Activated CD4-positive, alpha-beta T cell treated with anti-CD3 and anti-CD28 coated beads, Interleukin-2, amount 10 ng/mL, durations not matched to agents 24 days and 14 days (primary cell): Measurements from ENCODE around the gene NCKIPSD. TPM values are rescaled to one million over a fixed set of nuclear protein-coding genes. Genes with fewer than 3 reads are reported as not detected.

Source experiments
- DNase-seq: peaks from one replicate; pipeline ENCODE4 v3.0.0; 2022
- H3K27ac Mint-ChIP-seq: one replicate; pipeline ENCODE4 v1.8.0; 2022; ENCODE audit warnings: mild to moderate bottlenecking, mixed read lengths
- H3K27me3 Mint-ChIP-seq: one replicate; pipeline ENCODE4 v1.8.0; 2022; ENCODE audit warnings: mixed read lengths
- H3K36me3 Mint-ChIP-seq: one replicate; pipeline ENCODE4 v1.8.0; 2022; ENCODE audit warnings: low read depth, mild to moderate bottlenecking, mixed read lengths
- H3K4me1 Mint-ChIP-seq: one replicate; pipeline ENCODE4 v1.8.0; 2021; ENCODE audit warnings: mixed read lengths
- H3K4me3 Mint-ChIP-seq: one replicate; pipeline ENCODE4 v1.8.0; 2022; ENCODE audit warnings: mild to moderate bottlenecking, moderate library complexity, mixed read lengths
- H3K9me3 Mint-ChIP-seq: one replicate; pipeline ENCODE4 v1.8.0; 2021; ENCODE audit warnings: mixed read lengths
- intact Hi-C: fragments of 100-400 bp; cut with micrococcal nuclease; formaldehyde crosslinking; loops from one replicate; pipeline ENCODE4 v1.15.1; 2023
- total RNA-seq: library from RNA; stranded (reverse); gene quantifications from 2 replicates; pipeline ENCODE4 v1.2.3, GENCODE V29; 2022

The NCKIPSD gene
- total RNA-seq, 1 donor from 2014 or later, result 53.1 TPM

- Mint-ChIP-seq H3K4me1 (peaks cover 18% of the 10 kb centered on the region), H3K27me3 (no peaks in the 10 kb centered on the region), H3K4me3 (peak overlapping the region; percentile 43), H3K27ac (peak overlapping the region; percentile 7), H3K9me3 (no peaks in the 10 kb centered on the region), H3K36me3 (peaks cover 4% of the 10 kb centered on the region)
- intact Hi-C loops, result loop anchor here (10.0 kb wide), 1 partner anchor 333 kb away; the partner anchor contains the start of gene NME6
- no peak for DNase-seq
Observed at GRCh38 chr3:48637305-48637704, 48.4 kb downstream of the NCKIPSD start.

DNA sequence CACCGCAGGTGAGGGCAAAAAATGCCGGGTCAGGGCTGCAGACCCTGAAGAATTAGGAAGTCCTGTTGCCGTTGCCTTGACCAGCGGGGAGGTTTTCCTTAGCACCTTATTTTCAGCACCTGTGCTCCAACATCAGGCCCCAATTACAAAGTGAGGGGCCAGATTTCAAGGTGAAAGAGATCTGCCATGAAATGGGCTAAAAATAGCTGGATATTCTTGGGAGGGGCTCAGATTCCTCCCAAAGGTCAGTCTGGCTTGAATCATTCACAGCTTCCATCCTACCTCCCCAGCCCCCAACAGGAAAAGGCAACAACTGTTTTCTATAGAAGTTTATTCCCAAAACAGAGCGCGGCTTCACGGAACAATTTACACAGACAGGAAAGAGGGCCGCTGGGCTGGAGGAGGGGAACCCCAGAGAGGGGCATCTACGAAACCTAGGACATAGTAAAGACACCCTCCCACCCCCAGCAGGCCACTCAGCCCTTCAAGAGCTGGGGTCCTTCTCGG is 49.5 kb downstream of the NCKIPSD start:
- Mint-ChIP-seq H3K27me3 (no peaks in the 10 kb centered on the region), H3K9me3 (no peaks in the 10 kb centered on the region), H3K4me1 (peaks cover 19% of the 10 kb centered on the region), H3K4me3 (peak overlapping the region; percentile 93), H3K36me3 (peaks cover 9% of the 10 kb centered on the region), H3K27ac (peak overlapping the region; percentile 91)
- intact Hi-C loops, result loop anchor here (10.0 kb wide), 1 partner anchor 331 kb away; the partner anchor contains the start of gene NME6
- no peak for DNase-seq

GRCh38 chr3:48635222-48636021 is 50.3 kb downstream of the NCKIPSD start, which contains the start of gene SLC26A6:
SLC26A6 (minus strand) TSS chr3:48635461; CDS start chr3:48635393, 68 bp downstream.
- Mint-ChIP-seq H3K27ac (peak within 1 kb of the TSS; percentile 91), H3K27me3 (no peaks in the 10 kb centered on the region), H3K4me1 (peaks cover 19% of the 10 kb centered on the region), H3K4me3 (peak within 1 kb of the TSS; percentile 93), H3K9me3 (no peaks in the 10 kb centered on the region), H3K36me3 (peaks cover 9% of the 10 kb centered on the region)
- DNase-seq, result peak; percentile 99
- intact Hi-C loops, result loop anchor here (1.0 to 10.0 kb wide), 8 partner anchors 21 to 459 kb away; partner anchors contain the start of genes ATRIP, NME6, QRICH1 and UQCRC1

GRCh38 chr3:48634661-48635221 is 51.0 kb downstream of the NCKIPSD start:
- DNase-seq, result peak; percentile 88
- Mint-ChIP-seq H3K27ac (peak overlapping the region; percentile 91), H3K9me3 (no peaks in the 10 kb centered on the region), H3K4me1 (peaks cover 19% of the 10 kb centered on the region), H3K36me3 (peaks cover 13% of the 10 kb centered on the region), H3K27me3 (no peaks in the 10 kb centered on the region), H3K4me3 (peak overlapping the region; percentile 93)
- intact Hi-C loops, result loop anchor here (1.0 to 10.0 kb wide), 8 partner anchors 20 to 460 kb away; partner anchors contain the start of genes ATRIP, NME6, QRICH1 and UQCRC1

DNA sequence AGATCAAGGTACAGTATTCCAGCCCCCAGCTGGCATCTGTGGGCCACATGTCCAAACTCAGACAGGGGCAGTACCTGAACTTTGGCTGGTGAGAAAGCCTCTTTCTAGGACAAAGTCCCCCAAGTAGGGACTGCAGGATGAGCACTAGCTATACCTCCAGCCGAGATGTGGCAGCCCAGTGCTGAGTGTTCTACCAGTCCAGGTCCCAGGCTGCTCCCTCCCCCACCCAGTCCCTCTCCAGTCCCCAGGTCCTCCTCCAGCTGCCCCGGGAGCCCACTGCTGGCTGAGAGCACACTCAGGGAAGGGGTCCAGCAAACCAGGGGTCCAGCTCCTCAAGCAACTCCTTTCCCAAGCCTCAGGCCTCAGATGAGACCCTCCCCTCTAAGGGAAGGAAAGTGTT is 52.0 kb downstream of the NCKIPSD start:
- Mint-ChIP-seq H3K9me3 (no peaks in the 10 kb centered on the region), H3K36me3 (peaks cover 21% of the 10 kb centered on the region), H3K27ac (no peak overlapping the region), H3K27me3 (no peaks in the 10 kb centered on the region), H3K4me3 (peak overlapping the region; percentile 93), H3K4me1 (peaks cover 19% of the 10 kb centered on the region)
- no peak for DNase-seq
- intact Hi-C loops, result loop anchor here (10.0 kb wide), 1 partner anchor 329 kb away; the partner anchor contains the start of gene NME6

- Mint-ChIP-seq H3K27ac (no peak overlapping the region), H3K9me3 (no peaks in the 10 kb centered on the region), H3K4me3 (peak overlapping the region; percentile 18), H3K36me3 (peaks cover 23% of the 10 kb centered on the region), H3K4me1 (peaks cover 19% of the 10 kb centered on the region), H3K27me3 (no peaks in the 10 kb centered on the region)
- no peak for DNase-seq
- intact Hi-C loops, result loop anchor here (10.0 kb wide), 1 partner anchor 328 kb away; the partner anchor contains the start of gene NME6
Observed at GRCh38 chr3:48633256-48633655, 52.5 kb downstream of the NCKIPSD start.

DNA sequence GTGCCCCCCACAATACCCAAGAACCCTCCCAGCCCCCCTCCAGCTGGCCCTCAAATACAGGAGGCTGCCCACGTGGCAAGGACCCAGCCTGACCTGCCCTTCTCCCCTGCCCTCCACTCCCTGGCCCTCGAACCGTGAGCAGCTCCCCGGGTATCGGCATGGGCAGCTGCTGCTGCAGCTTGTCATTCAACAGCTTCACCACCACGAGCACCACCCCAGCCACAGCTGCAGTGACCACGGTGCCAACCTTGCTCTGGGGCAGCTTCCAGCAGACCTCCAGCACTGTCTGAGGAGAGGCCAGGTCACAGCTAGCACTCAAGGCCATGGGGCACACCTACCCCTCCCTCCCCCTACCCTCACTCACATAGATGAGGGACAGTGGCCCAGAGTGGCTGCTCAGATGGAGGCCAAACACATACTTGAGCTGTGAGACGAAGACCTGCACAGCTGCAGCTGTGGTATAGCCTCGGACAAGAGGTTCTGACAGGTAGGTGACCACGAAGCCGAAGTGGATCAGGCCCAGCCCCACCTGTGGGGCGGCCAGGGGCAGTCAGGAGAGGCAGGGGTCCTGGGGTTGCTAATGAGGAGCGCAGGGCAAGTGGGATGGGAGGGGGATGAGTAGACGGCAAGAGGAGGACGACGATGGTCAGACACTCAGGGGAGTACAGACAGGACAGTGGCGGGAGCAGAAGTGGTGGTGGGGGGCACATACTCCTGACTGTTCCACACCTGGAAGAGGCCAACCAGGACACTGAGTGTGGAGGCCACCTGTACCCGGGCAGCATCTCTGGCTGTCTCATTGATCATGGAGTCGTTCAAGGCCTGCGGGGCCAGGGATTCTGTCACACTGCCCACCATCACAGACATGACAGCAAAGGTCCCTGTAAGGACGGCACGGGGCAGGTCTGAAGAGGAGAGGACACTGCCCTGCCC is 53.9 kb downstream of the NCKIPSD start:
- Mint-ChIP-seq H3K27ac (no peak overlapping the region), H3K9me3 (no peaks in the 10 kb centered on the region), H3K36me3 (peaks cover 33% of the 10 kb centered on the region), H3K4me3 (no peak overlapping the region), H3K4me1 (peaks cover 18% of the 10 kb centered on the region), H3K27me3 (no peaks in the 10 kb centered on the region)
- intact Hi-C loops, result loop anchor here (10.0 kb wide), 1 partner anchor 327 kb away; the partner anchor contains the start of gene NME6
- no peak for DNase-seq

DNA sequence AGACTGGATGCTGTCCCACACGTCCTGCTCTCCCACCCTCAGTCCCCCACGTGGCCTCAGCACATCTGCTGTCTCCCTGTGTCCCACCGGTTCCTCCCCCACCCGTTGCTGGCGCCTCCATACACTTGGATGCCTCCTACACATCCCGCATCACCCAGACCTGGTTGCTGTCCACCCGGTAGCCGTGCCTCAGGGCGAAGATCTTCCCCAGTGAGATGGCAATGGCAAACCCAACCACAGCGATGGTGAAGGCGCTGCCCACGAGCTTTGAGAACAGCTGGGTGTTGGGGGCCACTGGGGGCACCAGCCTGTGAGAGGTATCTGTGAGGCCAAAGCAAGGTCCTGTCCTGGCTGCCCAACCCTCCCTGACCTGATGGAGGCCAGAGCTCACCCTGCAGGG is 54.9 kb downstream of the NCKIPSD start:
- no peak for DNase-seq
- Mint-ChIP-seq H3K4me3 (no peak overlapping the region), H3K36me3 (peaks cover 38% of the 10 kb centered on the region), H3K9me3 (no peaks in the 10 kb centered on the region), H3K4me1 (peaks cover 14% of the 10 kb centered on the region), H3K27me3 (no peaks in the 10 kb centered on the region), H3K27ac (peak overlapping the region; percentile 41)
- intact Hi-C loops, result loop anchor here (10.0 kb wide), 1 partner anchor 326 kb away; the partner anchor contains the start of gene NME6

- H3K36me3 Mint-ChIP-seq, result peaks cover 41% of the 10 kb centered on the region
- H3K9me3 Mint-ChIP-seq, result no peaks in the 10 kb centered on the region
- no peak overlapping the region for H3K27ac Mint-ChIP-seq
- peaks cover 14% of the 10 kb centered on the region for H3K4me1 Mint-ChIP-seq
- intact Hi-C loops, result loop anchor here (10.0 kb wide), 1 partner anchor 326 kb away; the partner anchor contains the start of gene NME6
- no peaks in the 10 kb centered on the region for H3K27me3 Mint-ChIP-seq
- DNase-seq, result no peak
- no peak overlapping the region for H3K4me3 Mint-ChIP-seq
Observed at GRCh38 chr3:48630407-48630806, 55.3 kb downstream of the NCKIPSD start.

DNA sequence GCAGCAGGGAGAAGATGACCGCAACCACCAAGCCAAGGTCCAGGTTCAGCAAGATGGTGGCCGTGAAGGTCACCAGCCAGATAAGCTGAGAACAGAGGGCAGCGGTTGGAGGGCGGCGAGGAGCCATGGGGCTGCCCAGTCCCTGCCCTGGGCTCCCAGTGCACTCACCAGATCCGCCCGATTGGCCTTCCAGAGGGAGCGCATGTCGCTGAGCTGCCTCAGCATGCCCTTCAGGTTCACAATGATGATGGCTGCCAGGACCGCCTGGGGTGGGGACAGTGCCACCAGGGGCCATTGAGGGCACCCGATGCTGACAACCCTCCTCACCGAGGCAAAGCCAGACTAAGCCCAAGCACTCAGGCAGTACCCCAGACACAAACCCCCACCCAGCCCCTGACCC is 55.8 kb downstream of the NCKIPSD start:
- Mint-ChIP-seq H3K4me1 (peaks cover 14% of the 10 kb centered on the region), H3K4me3 (no peak overlapping the region), H3K27ac (no peak overlapping the region), H3K9me3 (no peaks in the 10 kb centered on the region), H3K36me3 (peaks cover 45% of the 10 kb centered on the region), H3K27me3 (no peaks in the 10 kb centered on the region)
- intact Hi-C loops, result loop anchor here (10.0 kb wide), 1 partner anchor 325 kb away; the partner anchor contains the start of gene NME6
- DNase-seq, result no peak

DNA sequence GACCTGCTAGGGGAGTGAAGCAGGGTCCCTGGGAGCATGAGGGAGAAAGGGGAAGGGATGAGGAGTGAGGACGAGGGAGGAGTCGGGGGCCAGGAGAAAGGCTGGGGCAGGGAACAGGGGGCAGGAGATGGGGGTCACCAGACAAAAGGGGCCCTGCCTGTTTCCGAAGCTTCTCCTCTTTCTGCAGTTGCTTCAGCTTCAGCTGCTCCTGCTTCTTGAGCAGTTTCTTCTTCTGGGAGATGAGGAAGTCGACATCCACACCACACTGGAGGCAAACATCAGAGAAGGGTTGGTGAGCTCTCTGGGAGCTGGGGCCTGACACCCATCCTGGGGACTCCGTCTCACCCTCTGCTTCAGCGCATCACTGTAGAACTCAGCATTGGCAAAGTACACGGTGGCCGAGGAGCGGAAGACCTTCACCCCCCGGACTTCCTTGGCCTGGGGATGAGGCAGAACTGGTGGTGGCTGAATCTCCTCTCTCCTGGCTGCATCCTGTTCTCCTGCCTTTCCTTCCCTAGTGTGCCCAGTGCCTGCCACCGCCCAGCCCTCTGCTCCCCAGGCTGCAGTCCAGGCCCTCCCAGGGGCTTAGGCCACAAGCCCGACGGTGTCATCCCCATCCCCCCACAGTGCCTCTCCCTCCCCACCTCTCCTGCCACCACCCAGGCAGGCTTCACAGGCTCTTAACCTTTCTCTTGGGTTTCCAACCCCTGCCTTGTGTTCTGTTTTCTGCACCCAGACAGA is 57.3 kb downstream of the NCKIPSD start:
- Mint-ChIP-seq H3K36me3 (peaks cover 53% of the 10 kb centered on the region), H3K4me3 (no peak overlapping the region), H3K27ac (no peak overlapping the region), H3K27me3 (no peaks in the 10 kb centered on the region), H3K9me3 (no peaks in the 10 kb centered on the region), H3K4me1 (peaks cover 14% of the 10 kb centered on the region)
- intact Hi-C loops, result no loop called here
- no peak for DNase-seq

GRCh38 chr3:48625600-48625999 is 60.1 kb downstream of the NCKIPSD start:
- H3K27me3 Mint-ChIP-seq, result no peaks in the 10 kb centered on the region
- H3K9me3 Mint-ChIP-seq, result no peaks in the 10 kb centered on the region
- H3K4me3 Mint-ChIP-seq, result no peak overlapping the region
- no peak overlapping the region for H3K27ac Mint-ChIP-seq
- peaks cover 10% of the 10 kb centered on the region for H3K4me1 Mint-ChIP-seq
- DNase-seq, result no peak
- intact Hi-C loops, result no loop called here
- peaks cover 48% of the 10 kb centered on the region for H3K36me3 Mint-ChIP-seq
